HCT116 (cell line): ENCODE measurements around the gene IFI27L2. TPM values are rescaled to one million over a fixed set of nuclear protein-coding genes. Genes with fewer than 3 reads are reported as not detected.

ENCODE experiments used
- ATAC-seq: fragments of 200-7000 bp; cut with Tn5 transposase; 2 replicates; pipeline ENCODE4 v1.9.1; 2020; ENCODE audit warnings: mild to moderate bottlenecking, moderate library complexity
- BruUV-seq: library from RNA; stranded (reverse); fragments of 400-500 nt; replicated peaks from 2 replicates; lab custom pipeline; 2021; lab: Mats Ljungman, UMichigan
- CTCF ChIA-PET: fragments of 300-600 bp; sonication (Branson Sonifier 250); formaldehyde crosslinking; loops from one replicate; lab custom pipeline; 2021; ENCODE audit warnings: antibody characterized with exemption; lab: Charles Lee
- POLR2A ChIA-PET: fragments of 300-600, 350-600 bp; sonication (Branson Sonifier 250); formaldehyde crosslinking; loops from one replicate; lab custom pipeline; 2021; ENCODE audit warnings: antibody characterized with exemption; lab: Charles Lee
- RAD21 ChIA-PET, 2 experiments: fragments of 300-600 bp; sonication (Branson Sonifier 250); formaldehyde crosslinking; loops; one replicate each; lab custom pipeline; 2023; ENCODE audit warnings: low total read pairs in 2 of 2; ENCODE audit not compliant: uncharacterized antibody in 2 of 2, unreplicated experiment in 2 of 2, low non-redundant PET in 1 of 2; lab: Charles Lee
- DNase-seq: peaks from one replicate; pipeline ENCODE4 v3.0.0-alpha.2; 2010; ENCODE audit warnings: low read depth, low spot score
- H2AFZ ChIP-seq: fragments of 200-600 bp; shearing (Covaris generic), sonication (generic); 2 replicates; pipeline ENCODE4 v1.6.1; 2017; ENCODE audit warnings: low read depth, mixed run types, mixed read lengths, antibody characterized with exemption, low read length; ENCODE audit not compliant: poor library complexity, severe bottlenecking
- H3K27ac ChIP-seq: 2 replicates; pipeline ENCODE4 v1.5.1; 2012; ENCODE audit warnings: low read depth, low read length
- H3K27me3 ChIP-seq: fragments of 200-600 bp; sonication (generic); 2 replicates; pipeline ENCODE4 v1.6.1; 2016; ENCODE audit warnings: mixed run types, low read length, mixed read lengths; ENCODE audit not compliant: insufficient read depth
- H3K36me3 ChIP-seq, 2 experiments: fragments of 200-500 bp in 1 of 2; fragments of 200-600 bp in 1 of 2; sonication (Bioruptor generic) in 1 of 2; sonication (generic) in 1 of 2; 2 replicates each; pipeline versions ENCODE4 v1.5.1 to v1.6.1; 2014 to 2016; ENCODE audit warnings: low read length in 2 of 2, inconsistent platforms in 1 of 2, mixed read lengths in 1 of 2, mixed run types in 1 of 2; ENCODE audit not compliant: insufficient read depth in 2 of 2, control insufficient read depth in 1 of 2
- H3K4me1 ChIP-seq, 2 experiments: fragments of 200-600 bp in 1 of 2; sonication (generic) in 1 of 2; 2 replicates each; pipeline versions ENCODE4 v1.5.1 to v1.6.1; 2012 to 2017; ENCODE audit warnings: low read length in 2 of 2, inconsistent platforms in 1 of 2, mild to moderate bottlenecking in 1 of 2, mixed read lengths in 1 of 2, mixed run types in 1 of 2, moderate library complexity in 1 of 2; ENCODE audit not compliant: insufficient read depth in 2 of 2, control insufficient read depth in 1 of 2
- H3K4me2 ChIP-seq: fragments of 200-600 bp; sonication (generic); 2 replicates; pipeline ENCODE4 v1.6.1; 2017; ENCODE audit warnings: mixed run types, low read length, mixed read lengths
- H3K4me3 ChIP-seq, 2 experiments: fragments of 200-600 bp in 1 of 2; sonication (generic) in 1 of 2; replicated peaks in 1 of 2; 2 replicates each; pipeline ENCODE4 v1.5.1; 2011 to 2016; ENCODE audit warnings: low read length in 2 of 2, control low read depth in 1 of 2, low read depth in 1 of 2, mild to moderate bottlenecking in 1 of 2, mixed read lengths in 1 of 2, mixed run types in 1 of 2
- H3K79me2 ChIP-seq: fragments of 200-600 bp; sonication (generic); 2 replicates; pipeline ENCODE4 v1.6.1; 2017; ENCODE audit warnings: mild to moderate bottlenecking, mixed run types, low read length, moderate library complexity, mixed read lengths; ENCODE audit not compliant: insufficient read depth
- H3K9ac ChIP-seq: fragments of 200-600 bp; sonication (generic); 2 replicates; pipeline ENCODE4 v1.6.1; 2016; ENCODE audit warnings: low read length, mixed read lengths
- H3K9me2 ChIP-seq: fragments of 200-600 bp; sonication (generic), shearing (Covaris generic); 2 replicates; pipeline ENCODE4 v1.6.1; 2017; ENCODE audit warnings: mixed run types, mild to moderate bottlenecking, moderate library complexity; ENCODE audit not compliant: insufficient read depth
- H3K9me3 ChIP-seq, 2 experiments: fragments of 200-500 bp in 1 of 2; fragments of 200-600 bp in 1 of 2; sonication (Bioruptor generic) in 1 of 2; sonication (generic) in 1 of 2; 2 replicates each; pipeline ENCODE4 v1.6.1; 2014 to 2017; ENCODE audit warnings: low read length in 2 of 2, mixed read lengths in 2 of 2, inconsistent platforms in 1 of 2, low read depth in 1 of 2, mild to moderate bottlenecking in 1 of 2, mixed run types in 1 of 2, moderate library complexity in 1 of 2; ENCODE audit not compliant: control insufficient read depth in 1 of 2, insufficient read depth in 1 of 2
- H4K20me1 ChIP-seq: fragments of 200-600 bp; sonication (generic), shearing (Covaris generic); 2 replicates; pipeline ENCODE4 v1.6.1; 2017; ENCODE audit warnings: mixed run types, mild to moderate bottlenecking, moderate library complexity; ENCODE audit not compliant: insufficient read depth
- ATF3 ChIP-seq: IDR thresholded peaks from 2 replicates; pipeline ENCODE4 v1.6.1; 2012
- CBX3 ChIP-seq: IDR thresholded peaks from 2 replicates; pipeline ENCODE4 v1.6.1; 2012; ENCODE audit warnings: low read depth
- ELF1 ChIP-seq: IDR thresholded peaks from 2 replicates; pipeline ENCODE4 v1.6.1; 2012; ENCODE audit warnings: low read depth, borderline replicate concordance
- EZH2 ChIP-seq: fragments of 200-600 bp; sonication (generic); IDR thresholded peaks from 2 replicates; pipeline ENCODE4 v1.6.1; 2017; ENCODE audit warnings: antibody characterized with exemption, mixed run types
- FOSL1 ChIP-seq: IDR thresholded peaks from 2 replicates; pipeline ENCODE4 v1.6.1; 2012; ENCODE audit warnings: low read depth
- MAX ChIP-seq: IDR thresholded peaks from 2 replicates; pipeline ENCODE4 v1.6.1; 2012
- POLR2A ChIP-seq: IDR thresholded peaks from 2 replicates; pipeline ENCODE4 v1.7.0; 2011; ENCODE audit warnings: borderline replicate concordance; ENCODE audit not compliant: insufficient read depth, insufficient read length; ENCODE audit errors: extremely low read depth
- POLR2AphosphoS5 ChIP-seq: IDR thresholded peaks from 2 replicates; pipeline ENCODE4 v1.6.1; 2011; ENCODE audit warnings: mild to moderate bottlenecking, low read depth, low read length, moderate library complexity
- RAD21 ChIP-seq: IDR thresholded peaks from 2 replicates; pipeline ENCODE4 v1.6.1; 2012; ENCODE audit warnings: low read depth, mild to moderate bottlenecking
- SRF ChIP-seq: IDR thresholded peaks from 2 replicates; pipeline ENCODE4 v1.6.1; 2012; ENCODE audit warnings: low read depth
- TCF7L2 ChIP-seq: IDR thresholded peaks from 2 replicates; pipeline ENCODE4 v1.7.0; 2011; ENCODE audit warnings: borderline replicate concordance, inconsistent platforms; ENCODE audit not compliant: insufficient read depth, insufficient read length; ENCODE audit errors: extremely low read depth
- YY1 ChIP-seq: IDR thresholded peaks from 2 replicates; pipeline ENCODE4 v1.6.1; 2011; ENCODE audit warnings: low read length, low read depth, moderate library complexity, mild to moderate bottlenecking; ENCODE audit not compliant: insufficient replicate concordance; ENCODE audit errors: extremely low read depth
- ZBTB33 ChIP-seq: IDR thresholded peaks from 2 replicates; pipeline ENCODE4 v1.6.1; 2011; ENCODE audit warnings: mild to moderate bottlenecking, low read length, moderate library complexity; ENCODE audit not compliant: insufficient replicate concordance; ENCODE audit errors: extremely low read depth
- ZFX ChIP-seq: fragments of 450-650 bp; IDR thresholded peaks from 2 replicates; pipeline ENCODE4 v1.6.1; 2017
- ZNF274 ChIP-seq: fragments of 200-500 bp; sonication (Bioruptor generic); IDR thresholded peaks from 2 replicates; pipeline ENCODE4 v1.6.1; 2014; ENCODE audit warnings: mild to moderate bottlenecking, low read depth, low read length, inconsistent platforms
- intact Hi-C: fragments of 100-400 bp; cut with micrococcal nuclease; formaldehyde crosslinking; loops from 2 replicates; pipeline ENCODE4 v1.10.0; 2022
- total RNA-seq: library from RNA; stranded (reverse); gene quantifications from one replicate; pipeline ENCODE4 v1.2.1, GENCODE V29; 2021; ENCODE audit not compliant: unreplicated experiment

Gene IFI27L2
- total RNA-seq, 1 experiment from 2014 or later: 42.9 TPM

- no peak for DNase-seq
- H3K9ac ChIP-seq: no peak within 1 kb of the TSS
- no peak within 1 kb of the TSS for H3K4me3 ChIP-seq
- 0 out of 2 replicates have a peak, but pooled peaks have one; percentile 32 for ATAC-seq
- H3K27me3 ChIP-seq: no peaks in the 10 kb centered on the region
- ChIA-PET CTCF (interaction anchor here (0.8 to 1.0 kb wide), 2 partner anchors 21 to 171 kb away, joined by 3 to 5 read pairs; no protein-coding TSS in a partner anchor), RAD21 (no interaction called here), POLR2A (no interaction called here)
- H2AFZ ChIP-seq: no peak within 1 kb of the TSS
- no peak within 1 kb of the TSS for H3K27ac ChIP-seq
- H3K9me2 ChIP-seq: no peaks in the 10 kb centered on the region
- no peaks in the 10 kb centered on the region for H3K9me3 ChIP-seq
- peak within 1 kb of the TSS; percentile 26 for H3K4me2 ChIP-seq
- H3K36me3 ChIP-seq: no peaks in the 10 kb centered on the region
- no peaks in the 10 kb centered on the region for H3K79me2 ChIP-seq
- no TSS peak for BruUV-seq
- peaks cover 0 to 18% of the 10 kb centered on the region in 2 experiments; a peak in 1 of 4 replicates for H3K4me1 ChIP-seq
- TF ChIP-seq ATF3 (no peak), YY1 (no peak), SRF (no peak), MAX (no peak), TCF7L2 (no peak), POLR2A (no peak), POLR2AphosphoS5 (no peak), ZFX (no peak)
- intact Hi-C loops: no loop called here
- no peaks in the 10 kb centered on the region for H4K20me1 ChIP-seq
Measured at GRCh38 chr14:94110552-94111181, 18.7 kb downstream of the IFI27L2 start, which contains the start of gene IFI27. IFI27 (plus strand) TSS chr14:94110736.

- intact Hi-C loops: no loop called here
- POLR2A ChIA-PET: no interaction called here
- Histone ChIP-seq H3K27ac (no peak overlapping the region), H3K9me2 (no peaks in the 10 kb centered on the region), H3K36me3 (no peaks in the 10 kb centered on the region), H2AFZ (no peak overlapping the region), H3K4me2 (no peak overlapping the region), H4K20me1 (no peaks in the 10 kb centered on the region), H3K9me3 (no peaks in the 10 kb centered on the region), H3K4me3 (no peak overlapping the region), H3K27me3 (no peaks in the 10 kb centered on the region), H3K79me2 (no peaks in the 10 kb centered on the region), H3K9ac (no peak overlapping the region), H3K4me1 (peaks cover 0 to 17% of the 10 kb centered on the region in 2 experiments; a peak in 1 of 4 replicates)
- BruUV-seq: no TSS peak
- CTCF ChIA-PET: no interaction called here
- RAD21 ChIA-PET: no interaction called here
- DNase-seq (no peak), ATAC-seq (no peak)
- no peak for TF ChIP-seq CBX3
- no peak for TF ChIP-seq RAD21
- TF ChIP-seq POLR2A: no peak
- TF ChIP-seq TCF7L2: no peak
- TF ChIP-seq ZNF274: no peak
- no peak for TF ChIP-seq ZBTB33
- TF ChIP-seq ELF1: no peak
- TF ChIP-seq FOSL1: no peak
- TF ChIP-seq EZH2: no peak
Measured at GRCh38 chr14:94109915-94110250, 19.5 kb downstream of the IFI27L2 start.
